HG02798 (cell line): Measurements from ENCODE around the gene PHEX.

ENCODE experiments used
- ATAC-seq: cut with Tn5 transposase; IDR thresholded peaks from one replicate; pipeline ENCODE4 v1.9.1; 2021; ENCODE audit warnings: mild to moderate bottlenecking; ENCODE audit not compliant: unreplicated experiment, poor library complexity

Gene PHEX

GRCh38 chrX:22039541-22039940 lies 7.4 kb downstream of the PHEX start:
- ATAC-seq: no peak

GRCh38 chrX:22040184-22040583 lies 8.1 kb downstream of the PHEX start:
- no peak for ATAC-seq

GRCh38 chrX:22041907-22042530 lies 9.9 kb downstream of the PHEX start:
- ATAC-seq: no peak

DNA sequence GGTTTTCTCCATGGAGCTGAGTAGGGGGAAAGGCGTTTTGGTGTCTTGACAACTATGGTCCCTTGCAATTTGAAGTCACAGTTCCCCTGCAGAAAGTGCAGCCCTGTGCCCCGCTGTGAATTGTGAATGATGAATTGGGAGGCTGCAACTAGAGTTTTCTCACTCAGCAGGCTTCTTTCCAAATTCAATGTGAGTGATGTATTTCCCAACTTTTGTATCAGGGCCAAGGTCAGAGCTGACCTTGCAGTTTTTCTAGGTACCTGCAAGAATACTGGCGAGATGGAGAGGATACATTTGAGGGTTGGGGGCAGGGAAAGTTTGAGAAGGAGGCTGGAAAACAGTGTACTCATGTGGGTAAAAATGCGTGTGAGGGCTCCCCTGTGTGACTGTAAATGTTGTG lies 11.7 kb downstream of the PHEX start:
- ATAC-seq: no peak

GRCh38 chrX:22047468-22047867 lies 15.3 kb downstream of the PHEX start:
- no peak for ATAC-seq

GRCh38 chrX:22053481-22053880 lies 21.4 kb downstream of the PHEX start:
- ATAC-seq: no peak

DNA sequence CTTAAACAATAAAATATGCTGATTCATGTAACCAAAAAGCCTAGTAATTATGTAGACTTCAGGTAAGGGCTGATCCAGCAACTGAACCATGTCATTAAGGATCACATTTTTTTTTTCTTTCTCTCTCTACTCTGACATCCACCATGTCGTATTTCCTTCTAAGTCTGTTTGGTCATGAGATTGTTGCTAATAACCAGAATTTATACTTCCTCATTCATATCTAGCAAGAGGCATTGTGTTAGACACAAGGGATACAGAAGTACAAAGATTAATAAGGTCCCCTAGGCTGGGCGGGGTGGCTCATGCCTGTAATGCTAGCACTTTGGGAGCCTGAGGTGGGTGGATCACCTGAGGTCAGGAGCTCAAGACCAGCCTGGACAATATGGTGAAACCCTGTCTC lies 24.1 kb downstream of the PHEX start:
- ATAC-seq: no peak

- peak; percentile 29 for ATAC-seq
Measured at GRCh38 chrX:22057667-22058066, 25.5 kb downstream of the PHEX start.

GRCh38 chrX:22059775-22060174 lies 27.6 kb downstream of the PHEX start:
- no peak for ATAC-seq

- ATAC-seq: peak; percentile 52
Measured at GRCh38 chrX:22060415-22061280, 28.5 kb downstream of the PHEX start.

DNA sequence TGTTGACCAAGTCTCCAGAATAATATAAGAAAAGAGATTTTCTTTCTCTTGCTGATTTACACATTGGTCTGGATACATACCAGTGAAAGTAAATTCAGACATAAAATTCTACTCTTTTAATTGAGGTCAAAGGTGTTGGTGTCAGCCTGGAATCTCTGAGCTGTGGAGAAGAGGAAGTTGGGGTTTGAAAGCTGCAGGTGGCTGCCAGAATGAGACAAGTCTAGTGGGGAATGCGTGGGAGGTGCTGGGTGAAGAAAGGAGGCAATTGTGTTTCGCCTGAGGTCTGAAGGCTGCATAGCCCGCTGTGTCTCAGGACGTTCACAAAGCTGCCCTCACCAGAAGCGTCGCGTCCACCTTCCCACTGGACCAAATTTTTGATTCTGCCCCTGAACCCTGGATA lies 31.2 kb downstream of the PHEX start:
- peak; percentile 88 for ATAC-seq

DNA sequence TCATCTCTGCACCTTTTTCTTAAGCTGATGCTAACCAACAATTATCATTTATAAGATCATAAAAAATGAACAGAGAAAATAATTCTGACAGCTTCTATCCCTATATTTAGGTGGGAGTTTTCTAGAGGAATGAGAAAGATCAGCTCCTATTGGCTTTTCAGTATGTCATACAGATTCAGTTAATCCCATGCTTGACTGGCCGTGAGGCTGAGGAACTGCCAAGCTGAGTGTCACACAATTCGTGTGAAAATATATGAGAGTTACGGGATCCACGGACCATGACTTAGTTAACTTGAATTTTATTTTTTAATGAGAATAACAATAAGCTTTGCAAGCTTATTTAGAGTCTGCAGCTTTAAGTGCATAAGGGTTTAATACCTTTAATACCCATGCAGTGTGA lies 37.5 kb downstream of the PHEX start:
- ATAC-seq: no peak

DNA sequence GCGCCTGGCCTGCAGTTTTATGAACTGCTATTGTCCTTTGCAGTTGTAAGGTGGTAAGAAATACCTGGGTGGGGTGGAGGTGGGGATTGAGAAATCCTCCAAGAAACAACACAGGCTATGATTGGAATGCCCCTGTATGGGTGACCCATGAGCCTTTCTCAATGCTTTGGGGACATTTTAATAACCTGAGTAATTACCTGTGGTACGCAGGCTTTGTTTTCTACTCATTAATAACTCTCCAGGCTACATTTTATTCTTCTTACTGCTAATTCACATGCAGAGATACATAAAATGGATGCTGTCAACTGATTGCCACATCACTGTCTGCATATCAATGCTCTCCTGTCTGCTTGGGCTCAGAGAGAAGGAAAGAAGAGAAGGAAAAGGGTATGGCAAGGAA lies 41.8 kb downstream of the PHEX start:
- ATAC-seq: no peak

DNA sequence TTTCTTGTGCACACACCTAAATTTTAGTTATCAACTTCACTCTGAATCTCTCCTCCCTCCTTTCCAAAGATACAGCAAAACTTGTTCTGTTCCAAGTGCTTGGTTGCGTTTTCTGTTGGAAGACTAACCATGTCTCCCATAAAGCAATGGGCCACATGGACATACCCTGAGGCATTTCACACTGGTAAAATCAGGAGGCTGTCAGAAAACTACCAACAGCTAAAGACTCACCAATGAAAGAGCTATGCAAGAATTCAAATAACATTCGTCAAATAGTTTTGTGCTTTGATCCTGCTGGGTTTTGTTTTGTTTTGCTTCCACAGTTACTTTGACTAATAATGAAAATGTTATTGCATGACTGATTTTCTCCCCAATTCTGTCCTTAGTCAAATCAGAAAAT lies 46.0 kb downstream of the PHEX start:
- no peak for ATAC-seq

DNA sequence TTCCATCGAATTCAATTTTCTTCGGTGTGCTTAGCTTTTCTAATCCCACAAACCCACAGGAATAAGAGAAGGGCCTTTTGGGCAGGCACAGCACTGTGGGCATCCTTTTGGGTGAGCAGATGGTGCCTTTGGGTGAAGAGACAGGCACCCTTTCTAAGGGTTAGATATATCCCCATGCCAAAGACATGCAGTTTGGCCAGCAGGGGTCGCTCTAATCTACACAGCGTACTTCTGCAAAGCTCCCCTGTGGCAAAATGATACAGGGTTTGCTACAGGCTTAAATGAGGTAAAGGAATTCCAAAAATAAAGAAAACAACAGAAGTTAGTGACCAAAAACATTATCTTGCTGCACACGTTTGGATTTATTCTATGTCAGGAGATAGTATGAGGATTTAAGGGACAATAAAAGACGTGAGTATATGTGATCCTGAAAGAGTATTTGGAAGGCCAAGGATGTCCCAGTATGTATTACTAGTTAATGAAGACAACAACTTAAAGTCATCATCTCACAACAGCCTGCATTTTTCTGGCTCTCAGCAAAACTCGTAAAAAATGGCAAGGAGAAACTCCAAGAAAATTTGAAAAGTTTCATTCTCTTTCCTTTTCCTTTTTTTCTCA lies 49.5 kb downstream of the PHEX start:
- peak; percentile 75 for ATAC-seq

DNA sequence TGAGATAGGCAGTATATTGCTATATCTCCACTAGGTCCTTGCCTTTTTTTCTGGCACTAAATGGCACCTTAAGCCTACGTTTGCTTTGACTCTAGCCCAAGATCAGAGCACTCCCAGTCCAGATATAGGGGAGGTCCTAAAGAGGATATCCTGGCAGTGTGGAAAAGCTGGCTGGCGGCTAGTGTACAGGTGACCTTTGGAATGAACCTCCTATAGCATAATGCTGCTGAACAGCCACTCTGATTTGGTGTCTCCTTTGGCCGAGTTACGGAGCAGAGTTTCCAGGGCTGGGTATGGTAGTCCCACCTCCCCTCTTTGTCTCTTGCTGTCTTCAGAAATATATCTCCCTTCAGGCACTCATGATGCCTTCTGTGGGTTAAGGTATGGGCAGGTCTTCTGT lies 53.9 kb downstream of the PHEX start:
- ATAC-seq: no peak

- no peak for ATAC-seq
Measured at GRCh38 chrX:22087011-22087557, 55.0 kb downstream of the PHEX start.

- ATAC-seq: no peak
Measured at GRCh38 chrX:22088326-22088725, 56.2 kb downstream of the PHEX start.

- ATAC-seq: no peak
Measured at GRCh38 chrX:22090181-22090580, 58.1 kb downstream of the PHEX start.

DNA sequence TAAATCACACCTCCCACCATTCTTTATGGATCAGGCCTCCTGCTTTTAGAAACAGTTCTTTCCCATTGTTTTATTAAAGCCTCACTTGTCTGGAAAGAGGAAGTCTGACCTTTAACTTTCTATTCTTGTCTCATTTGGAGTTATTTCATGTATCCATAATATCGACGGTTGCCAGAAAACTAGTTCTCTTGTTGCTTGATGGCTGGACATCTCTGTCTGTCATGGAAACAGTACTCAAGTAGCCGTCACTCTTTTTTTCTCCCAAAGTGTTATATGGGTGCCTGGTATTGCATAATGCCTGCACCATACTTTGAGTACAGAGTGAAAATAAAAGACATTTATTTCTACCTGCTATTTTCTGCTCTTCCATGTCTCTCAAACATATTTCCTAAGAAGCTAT lies 61.4 kb downstream of the PHEX start:
- ATAC-seq: no peak

DNA sequence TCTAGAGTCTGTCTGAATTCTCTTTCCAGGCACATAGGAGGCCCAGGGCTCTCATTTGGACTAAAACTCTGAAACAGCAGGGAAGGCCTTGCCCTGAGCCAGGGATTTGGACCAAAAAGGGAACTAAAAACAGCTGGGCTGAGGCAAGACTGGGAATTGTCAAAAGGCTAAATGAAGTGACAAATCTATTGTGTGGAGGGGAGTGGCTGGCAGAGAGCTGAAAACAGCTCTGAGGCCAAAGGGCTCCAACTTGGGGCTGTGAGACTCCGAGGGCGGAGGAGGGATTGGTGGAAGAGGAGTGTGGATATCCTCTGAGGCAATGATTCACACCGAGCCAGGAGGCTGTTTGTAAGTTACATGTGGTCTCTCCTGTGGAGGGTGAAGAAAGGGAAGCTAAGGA lies 63.2 kb downstream of the PHEX start:
- ATAC-seq: no peak
